ENCODE data around the gene RALGAPB.

RALGAPB gene

GRCh38 chr20:38564680-38565079 lies 92.0 kb downstream of the RALGAPB start:
- Histone ChIP-seq H3K27ac (ENCODE audit: low read length) (no peak overlapping the region), H3K27me3 (ENCODE audit: control insufficient read depth in 1 of 2, insufficient read depth in 2 of 2, low read length in 2 of 2) (no peaks in the 10 kb centered on the region), H3K9me3 (ENCODE audit: control insufficient read depth in 2 of 2, low read length in 2 of 2) (no peaks in the 10 kb centered on the region), H3K9ac (ENCODE audit: low read length in 2 of 2) (no peak overlapping the region), H3K4me1 (ENCODE audit: control insufficient read depth, insufficient read depth, low read length) (no peaks in the 10 kb centered on the region), H3K36me3 (ENCODE audit: control insufficient read depth in 2 of 2, insufficient read depth in 2 of 2, low read length in 2 of 2) (peaks cover 14 to 20% of the 10 kb centered on the region in 2 donors), H3K4me3 (ENCODE audit: low read length in 2 of 2) (no peak overlapping the region)

DNA sequence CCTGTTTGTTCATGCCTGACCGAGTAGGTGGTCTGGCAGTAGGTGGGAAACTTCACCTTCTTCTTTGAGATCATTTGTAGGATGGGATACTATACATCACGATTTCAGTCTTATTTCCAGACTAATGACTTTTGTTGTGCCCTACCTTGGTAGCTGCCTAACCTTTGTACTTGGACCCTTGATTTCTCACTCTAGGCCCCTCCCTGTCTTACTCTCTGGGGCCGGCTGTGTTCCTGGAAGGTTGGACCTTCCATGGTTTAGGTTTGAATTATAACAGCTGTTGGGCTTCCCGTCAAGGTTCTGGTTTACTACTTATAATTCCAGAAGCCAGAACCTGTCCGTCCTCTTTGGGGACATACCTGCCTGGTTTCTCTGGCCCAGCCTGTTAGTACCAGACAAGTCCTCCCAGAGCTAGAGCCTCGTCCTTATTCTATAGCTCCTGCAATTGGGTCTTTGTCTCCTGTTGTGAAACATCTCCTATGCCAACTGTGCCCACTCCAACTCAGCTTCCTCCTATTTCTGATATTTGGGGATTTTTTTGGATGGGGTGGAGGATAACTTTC lies 93.5 kb downstream of the RALGAPB start:
- Histone ChIP-seq H3K4me3 (ENCODE audit: low read length in 2 of 2) (no peak overlapping the region), H3K27me3 (ENCODE audit: control insufficient read depth in 1 of 2, insufficient read depth in 2 of 2, low read length in 2 of 2) (no peaks in the 10 kb centered on the region), H3K9ac (ENCODE audit: low read length in 2 of 2) (no peak overlapping the region), H3K4me1 (ENCODE audit: control insufficient read depth, insufficient read depth, low read length) (no peaks in the 10 kb centered on the region), H3K27ac (ENCODE audit: low read length) (no peak overlapping the region), H3K9me3 (ENCODE audit: control insufficient read depth in 2 of 2, low read length in 2 of 2) (no peaks in the 10 kb centered on the region), H3K36me3 (ENCODE audit: control insufficient read depth in 2 of 2, insufficient read depth in 2 of 2, low read length in 2 of 2) (peaks cover 21 to 25% of the 10 kb centered on the region in 2 donors)

DNA sequence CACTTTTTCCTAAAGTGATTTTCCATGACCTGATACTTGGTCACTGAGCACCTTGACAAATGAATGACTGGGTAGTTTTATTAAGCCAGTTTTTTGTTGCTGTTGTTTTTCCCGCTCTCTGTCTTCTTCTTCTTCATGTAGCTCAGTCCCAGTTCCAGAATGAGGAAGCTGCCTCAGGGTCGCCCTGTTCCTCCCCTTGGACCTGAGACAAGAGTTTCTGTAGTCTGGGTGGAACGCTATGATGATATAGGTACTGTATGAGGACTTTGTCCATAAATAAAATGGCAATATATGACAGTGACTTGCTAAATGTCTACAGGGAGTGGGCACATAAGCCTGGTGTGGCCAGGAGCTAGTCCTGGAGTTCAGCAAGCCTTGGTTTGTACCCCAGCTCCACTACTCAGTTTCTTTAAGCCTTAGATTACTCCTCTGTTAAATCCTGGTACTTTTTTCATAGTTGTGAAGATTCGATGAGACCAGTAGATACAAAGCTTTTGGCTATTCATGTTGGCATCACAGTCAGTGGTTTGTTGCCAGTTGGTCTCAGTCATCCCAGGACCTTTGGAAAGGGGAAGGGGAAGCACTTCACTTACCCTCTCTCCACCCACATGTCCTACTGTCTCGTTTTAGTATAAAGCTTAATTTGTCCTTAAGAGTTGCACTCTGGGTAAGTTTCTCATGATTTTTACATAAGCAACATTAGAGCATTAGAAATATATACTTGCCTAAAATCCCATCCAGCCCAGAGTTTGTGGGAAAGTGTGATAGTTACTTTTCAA lies 97.3 kb downstream of the RALGAPB start:
- Histone ChIP-seq H3K4me3 (ENCODE audit: low read length in 2 of 2) (no peak overlapping the region), H3K9ac (ENCODE audit: low read length in 2 of 2) (no peak overlapping the region), H3K4me1 (ENCODE audit: control insufficient read depth, insufficient read depth, low read length) (no peaks in the 10 kb centered on the region), H3K9me3 (ENCODE audit: control insufficient read depth in 2 of 2, low read length in 2 of 2) (no peaks in the 10 kb centered on the region), H3K27ac (ENCODE audit: low read length) (no peak overlapping the region), H3K36me3 (ENCODE audit: control insufficient read depth in 2 of 2, insufficient read depth in 2 of 2, low read length in 2 of 2) (peaks cover 23 to 32% of the 10 kb centered on the region in 2 donors), H3K27me3 (ENCODE audit: control insufficient read depth in 1 of 2, insufficient read depth in 2 of 2, low read length in 2 of 2) (no peaks in the 10 kb centered on the region)

GRCh38 chr20:38573413-38573812 lies 100.8 kb downstream of the RALGAPB start:
- peaks cover 31 to 36% of the 10 kb centered on the region in 2 donors for H3K36me3 ChIP-seq (ENCODE audit: control insufficient read depth in 2 of 2, insufficient read depth in 2 of 2, low read length in 2 of 2)
- no peaks in the 10 kb centered on the region for H3K4me1 ChIP-seq (ENCODE audit: control insufficient read depth, insufficient read depth, low read length)
- no peaks in the 10 kb centered on the region for H3K9me3 ChIP-seq (ENCODE audit: control insufficient read depth in 2 of 2, low read length in 2 of 2)
- H3K27ac ChIP-seq (ENCODE audit: low read length) = no peak overlapping the region
- no peak overlapping the region for H3K4me3 ChIP-seq (ENCODE audit: low read length in 2 of 2)
- H3K27me3 ChIP-seq (ENCODE audit: control insufficient read depth in 1 of 2, insufficient read depth in 2 of 2, low read length in 2 of 2) = no peaks in the 10 kb centered on the region
- no peak overlapping the region for H3K9ac ChIP-seq (ENCODE audit: low read length in 2 of 2)

DNA sequence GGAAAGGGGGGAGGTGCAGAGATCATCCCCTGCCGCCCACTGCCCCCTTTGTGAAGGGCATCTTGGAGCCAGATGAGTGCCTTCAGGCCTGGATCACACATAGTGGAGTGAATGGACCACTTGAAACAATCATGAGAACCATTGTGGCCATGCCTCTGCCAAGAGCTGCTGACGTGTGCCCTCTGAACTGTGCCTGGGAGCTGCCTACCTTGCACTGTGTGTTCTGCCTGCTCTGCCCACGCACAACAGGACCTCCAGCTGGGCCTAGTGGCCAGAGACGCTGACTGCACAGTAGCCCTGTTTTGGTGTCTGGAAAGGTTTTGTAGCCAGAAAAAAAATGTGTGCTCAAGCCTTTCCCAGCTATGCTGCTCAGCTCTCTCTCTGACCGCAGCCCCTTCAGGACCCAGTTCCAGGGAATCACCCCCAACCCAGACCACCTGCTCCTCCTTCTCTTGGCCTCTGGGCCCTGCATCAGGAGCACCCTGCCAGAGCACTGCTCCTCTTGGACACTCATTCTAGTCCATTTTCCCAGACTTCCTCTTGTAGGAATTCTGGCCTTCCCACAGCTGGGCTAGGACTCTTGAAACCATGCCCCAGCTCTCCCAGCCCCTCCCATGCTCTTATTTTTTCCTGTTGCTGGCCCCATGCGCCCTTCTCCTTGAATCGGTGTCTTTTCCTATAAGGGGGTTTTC lies 106.7 kb downstream of the RALGAPB start:
- H3K9ac ChIP-seq (ENCODE audit: low read length in 2 of 2) = no peak overlapping the region
- no peak overlapping the region for H3K4me3 ChIP-seq (ENCODE audit: low read length in 2 of 2)
- peaks cover 16 to 29% of the 10 kb centered on the region in 2 donors for H3K36me3 ChIP-seq (ENCODE audit: control insufficient read depth in 2 of 2, insufficient read depth in 2 of 2, low read length in 2 of 2)
- H3K4me1 ChIP-seq (ENCODE audit: control insufficient read depth, insufficient read depth, low read length) = no peaks in the 10 kb centered on the region
- no peak overlapping the region for H3K27ac ChIP-seq (ENCODE audit: low read length)
- H3K27me3 ChIP-seq (ENCODE audit: control insufficient read depth in 1 of 2, insufficient read depth in 2 of 2, low read length in 2 of 2) = peaks cover 0 to 6% of the 10 kb centered on the region in 2 donors
- no peaks in the 10 kb centered on the region for H3K9me3 ChIP-seq (ENCODE audit: control insufficient read depth in 2 of 2, low read length in 2 of 2)

- H3K4me3 ChIP-seq (ENCODE audit: low read length in 2 of 2) = no peak overlapping the region
- no peaks in the 10 kb centered on the region for H3K9me3 ChIP-seq (ENCODE audit: control insufficient read depth in 2 of 2, low read length in 2 of 2)
- no peak overlapping the region for H3K9ac ChIP-seq (ENCODE audit: low read length in 2 of 2)
- H3K27ac ChIP-seq (ENCODE audit: low read length) = no peak overlapping the region
- H3K4me1 ChIP-seq (ENCODE audit: control insufficient read depth, insufficient read depth, low read length) = no peaks in the 10 kb centered on the region
- peaks cover 11 to 24% of the 10 kb centered on the region in 2 donors for H3K36me3 ChIP-seq (ENCODE audit: control insufficient read depth in 2 of 2, insufficient read depth in 2 of 2, low read length in 2 of 2)
- H3K27me3 ChIP-seq (ENCODE audit: control insufficient read depth in 1 of 2, insufficient read depth in 2 of 2, low read length in 2 of 2) = peaks cover 0 to 6% of the 10 kb centered on the region in 2 donors
Observed at GRCh38 chr20:38579921-38580320, 107.3 kb downstream of the RALGAPB start.

DNA sequence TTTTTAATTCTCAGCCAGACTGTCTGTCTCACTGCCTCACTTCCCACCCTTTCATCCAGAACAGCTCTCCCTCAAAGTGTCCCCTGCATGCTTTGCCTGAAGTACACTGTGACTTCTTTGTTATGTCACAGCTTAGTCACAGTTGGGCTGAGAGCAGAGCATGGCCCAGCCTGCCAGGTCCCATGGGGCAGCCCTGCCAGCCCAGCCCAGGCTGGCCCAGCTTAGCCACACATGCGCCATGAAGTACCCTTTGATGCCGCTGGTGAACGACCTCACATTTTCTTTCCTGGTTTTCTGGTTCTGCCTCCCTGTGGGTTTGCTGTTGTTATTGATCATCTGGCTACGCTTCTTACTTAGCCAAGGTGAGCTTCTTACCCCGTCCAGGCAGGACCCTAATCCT lies 108.4 kb downstream of the RALGAPB start, which contains the start of gene ADIG:
Gene ADIG (plus strand): TSS at position 185 of the 400 bp plus-strand sequence. CDS start 54 bp downstream, at position 239.
- Histone ChIP-seq H3K27me3 (ENCODE audit: control insufficient read depth in 1 of 2, insufficient read depth in 2 of 2, low read length in 2 of 2) (peaks cover 3 to 12% of the 10 kb centered on the region in 2 donors), H3K36me3 (ENCODE audit: control insufficient read depth in 2 of 2, insufficient read depth in 2 of 2, low read length in 2 of 2) (peaks cover 4 to 15% of the 10 kb centered on the region in 2 donors), H3K9me3 (ENCODE audit: control insufficient read depth in 2 of 2, low read length in 2 of 2) (no peaks in the 10 kb centered on the region), H3K9ac (ENCODE audit: low read length in 2 of 2) (no peak within 1 kb of the TSS), H3K4me3 (ENCODE audit: low read length in 2 of 2) (no peak within 1 kb of the TSS), H3K4me1 (ENCODE audit: control insufficient read depth, insufficient read depth, low read length) (no peaks in the 10 kb centered on the region), H3K27ac (ENCODE audit: low read length) (no peak within 1 kb of the TSS)

DNA sequence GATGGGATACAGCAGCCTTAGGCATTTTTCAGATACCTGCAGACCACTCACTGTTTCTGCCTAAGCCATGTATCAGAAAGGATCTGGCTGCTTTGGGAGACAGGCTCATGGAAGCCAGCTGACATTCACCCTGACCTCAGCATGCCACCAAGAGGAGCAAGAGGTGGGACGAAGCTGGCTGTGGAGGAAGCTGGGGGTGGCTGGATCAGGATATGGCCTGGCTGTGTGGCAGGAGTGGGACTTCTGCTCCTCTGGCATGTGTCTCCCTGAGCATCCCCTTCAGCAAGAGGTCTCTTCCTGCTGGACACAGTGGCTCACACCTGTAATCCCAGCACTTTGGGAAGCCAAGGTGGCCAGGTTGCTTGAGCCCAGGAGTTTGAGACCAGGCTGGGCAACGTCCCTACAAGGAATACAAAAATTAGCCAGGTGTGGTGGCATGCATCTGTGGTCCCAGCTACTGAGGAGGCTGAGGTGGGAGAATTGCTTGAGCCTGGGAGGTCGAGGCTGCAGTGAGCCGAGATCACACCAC lies 109.3 kb downstream of the RALGAPB start:
- H3K9ac ChIP-seq (ENCODE audit: low read length in 2 of 2) = no peak overlapping the region
- no peaks in the 10 kb centered on the region for H3K9me3 ChIP-seq (ENCODE audit: control insufficient read depth in 2 of 2, low read length in 2 of 2)

GRCh38 chr20:38583306-38583705 lies 110.7 kb downstream of the RALGAPB start:
- no peaks in the 10 kb centered on the region for H3K36me3 ChIP-seq (ENCODE audit: control insufficient read depth in 2 of 2, insufficient read depth in 2 of 2, low read length in 2 of 2)
- no peak overlapping the region for H3K9ac ChIP-seq (ENCODE audit: low read length in 2 of 2)
- no peaks in the 10 kb centered on the region for H3K4me1 ChIP-seq (ENCODE audit: control insufficient read depth, insufficient read depth, low read length)
- no peak overlapping the region for H3K27ac ChIP-seq (ENCODE audit: low read length)
- no peak overlapping the region for H3K4me3 ChIP-seq (ENCODE audit: low read length in 2 of 2)
- H3K27me3 ChIP-seq (ENCODE audit: control insufficient read depth in 1 of 2, insufficient read depth in 2 of 2, low read length in 2 of 2) = peaks cover 3 to 12% of the 10 kb centered on the region in 2 donors
- H3K9me3 ChIP-seq (ENCODE audit: control insufficient read depth in 2 of 2, low read length in 2 of 2) = no peaks in the 10 kb centered on the region

More for the DNA sequence above, 109.3 kb downstream of the RALGAPB start:
- H3K27me3 ChIP-seq (ENCODE audit: control insufficient read depth in 1 of 2, insufficient read depth in 2 of 2, low read length in 2 of 2) = peaks cover 3 to 12% of the 10 kb centered on the region in 2 donors
- no peaks in the 10 kb centered on the region for H3K4me1 ChIP-seq (ENCODE audit: control insufficient read depth, insufficient read depth, low read length)
- H3K4me3 ChIP-seq (ENCODE audit: low read length in 2 of 2) = no peak overlapping the region
- H3K27ac ChIP-seq (ENCODE audit: low read length) = no peak overlapping the region
- peaks cover under 1 to 8% of the 10 kb centered on the region in 2 donors for H3K36me3 ChIP-seq (ENCODE audit: control insufficient read depth in 2 of 2, insufficient read depth in 2 of 2, low read length in 2 of 2)

- Histone ChIP-seq H3K36me3 (ENCODE audit: control insufficient read depth in 2 of 2, insufficient read depth in 2 of 2, low read length in 2 of 2) (no peaks in the 10 kb centered on the region), H3K9me3 (ENCODE audit: control insufficient read depth in 2 of 2, low read length in 2 of 2) (no peaks in the 10 kb centered on the region), H3K4me3 (ENCODE audit: low read length in 2 of 2) (no peak overlapping the region), H3K4me1 (ENCODE audit: control insufficient read depth, insufficient read depth, low read length) (no peaks in the 10 kb centered on the region), H3K27me3 (ENCODE audit: control insufficient read depth in 1 of 2, insufficient read depth in 2 of 2, low read length in 2 of 2) (peaks cover 3 to 12% of the 10 kb centered on the region in 2 donors), H3K9ac (ENCODE audit: low read length in 2 of 2) (no peak overlapping the region), H3K27ac (ENCODE audit: low read length) (no peak overlapping the region)
Observed at GRCh38 chr20:38584099-38584763, 111.6 kb downstream of the RALGAPB start.

All from stomach smooth muscle (tissue), 2 donors.